Measurements from ENCODE around the gene HAPLN1. TPM values are rescaled to one million over a fixed set of nuclear protein-coding genes. Genes with fewer than 3 reads are reported as not detected.

The HAPLN1 gene
- total and polyA plus RNA-seq, 2 of the 8 experiments (the other 6 are each of a cell fraction or from before 2014, with no cell fraction given) = 0.56 to 2.1 TPM

DNA sequence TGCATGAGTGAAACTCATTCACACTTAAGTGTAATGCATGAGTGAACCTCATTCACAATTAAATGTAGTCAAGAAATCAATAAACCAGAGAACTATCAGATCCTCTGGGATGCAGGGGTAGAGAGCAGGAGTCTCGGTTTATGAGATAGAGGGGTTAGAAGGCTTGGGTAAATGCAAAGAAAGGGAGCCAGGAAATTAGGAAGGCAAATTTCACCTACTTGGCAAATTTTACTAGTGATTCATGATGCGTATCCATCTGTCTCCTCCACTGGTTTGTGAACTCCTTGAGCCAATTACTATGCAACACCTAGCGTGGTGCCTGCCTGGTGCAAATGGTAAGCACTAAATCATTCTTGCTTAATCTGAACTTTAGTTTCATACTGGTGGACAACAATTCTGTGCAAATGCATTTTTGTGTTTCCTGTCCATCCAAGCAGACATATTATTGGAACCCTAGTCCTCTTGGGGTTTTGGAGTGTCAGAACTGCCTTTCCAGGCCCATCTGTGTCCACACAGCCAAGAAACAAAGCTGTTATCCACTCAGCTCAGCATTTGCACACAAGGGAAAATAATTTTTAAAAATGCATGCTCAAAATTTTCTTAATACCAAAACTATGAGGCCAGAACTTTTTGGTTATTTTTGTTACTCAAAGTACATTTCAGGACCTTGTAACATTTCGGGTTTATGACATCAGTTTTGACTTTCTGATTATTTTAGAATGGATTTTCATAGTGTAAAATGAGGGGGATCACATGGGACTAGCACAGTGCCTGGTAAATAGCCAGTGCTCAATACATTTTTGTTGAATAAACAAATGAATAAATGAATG lies 5.2 kb downstream of the HAPLN1 start (continued):
- TF ChIP-seq HDAC6 (IDR thresholded peaks at IDR 0.05; ENCODE audit: low read depth, low read length) (no peak), TBP (IDR thresholded peaks at IDR 0.05; ENCODE audit: low read depth, low read length) (no peak), FOSL1 (IDR thresholded peaks at IDR 0.05; ENCODE audit: insufficient read depth, low read depth, low read length) (no peak), SP2 (IDR thresholded peaks at IDR 0.05; ENCODE audit: low read length) (no peak)
- TF ChIP-seq, protein P1, sequence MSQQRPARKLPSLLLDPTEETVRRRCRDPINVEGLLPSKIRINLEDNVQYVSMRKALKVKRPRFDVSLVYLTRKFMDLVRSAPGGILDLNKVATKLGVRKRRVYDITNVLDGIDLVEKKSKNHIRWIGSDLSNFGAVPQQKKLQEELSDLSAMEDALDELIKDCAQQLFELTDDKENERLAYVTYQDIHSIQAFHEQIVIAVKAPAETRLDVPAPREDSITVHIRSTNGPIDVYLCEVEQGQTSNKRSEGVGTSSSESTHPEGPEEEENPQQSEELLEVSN (IDR thresholded peaks at IDR 0.05) = no peak
